ENCODE measurements around the gene GLRA1. TPM values are rescaled to one million over a fixed set of nuclear protein-coding genes. Genes with fewer than 3 reads are reported as not detected.

Gene GLRA1
- total RNA-seq, 1 experiment from 2014 or later, result not detected

DNA sequence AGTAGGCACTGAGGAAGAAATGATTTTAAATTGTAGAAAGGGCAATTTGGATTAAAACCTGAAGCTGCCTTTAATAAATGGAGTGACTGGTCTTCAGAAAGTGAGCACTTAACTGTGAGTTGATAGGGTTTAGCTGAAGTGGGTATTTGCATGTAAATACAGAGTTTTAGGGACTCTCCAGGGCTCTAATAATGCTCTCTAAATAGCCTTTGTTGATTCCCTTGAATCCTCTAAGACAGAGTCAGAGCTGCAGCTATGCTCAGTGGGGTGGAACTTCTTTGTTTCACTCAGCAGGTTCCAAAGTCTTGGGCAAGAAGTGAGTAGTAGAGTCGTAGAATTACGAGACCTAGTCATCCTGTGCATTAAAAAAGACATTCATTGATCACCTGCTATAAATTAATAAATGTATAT lies 21.4 kb downstream of the GLRA1 start:
- no peak for TF ChIP-seq EZH2phosphoT487 (IDR thresholded peaks at IDR 0.05; ENCODE audit: borderline replicate concordance)
- no peak for TF ChIP-seq ELF1 (IDR thresholded peaks at IDR 0.05; ENCODE audit: borderline replicate concordance, low read depth)
- TF ChIP-seq ZNF274 (IDR thresholded peaks at IDR 0.05; ENCODE audit: low read depth, low read length), result no peak
- TF ChIP-seq POLR2AphosphoS5 (IDR thresholded peaks at IDR 0.05; ENCODE audit: low read depth, low read length), result no peak
- TF ChIP-seq, protein P1, sequence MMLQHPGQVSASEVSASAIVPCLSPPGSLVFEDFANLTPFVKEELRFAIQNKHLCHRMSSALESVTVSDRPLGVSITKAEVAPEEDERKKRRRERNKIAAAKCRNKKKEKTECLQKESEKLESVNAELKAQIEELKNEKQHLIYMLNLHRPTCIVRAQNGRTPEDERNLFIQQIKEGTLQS (IDR thresholded peaks at IDR 0.05), result no peak
- no peak for TF ChIP-seq TCF7L2 (IDR thresholded peaks at IDR 0.05; ENCODE audit: borderline replicate concordance, extremely low read depth, insufficient read depth, insufficient read length)
- TF ChIP-seq JUND (IDR thresholded peaks at IDR 0.05), result no peak
- no peak for TF ChIP-seq CEBPB (IDR thresholded peaks at IDR 0.05; ENCODE audit: low read depth)
- TF ChIP-seq EGR1 (IDR thresholded peaks at IDR 0.05; ENCODE audit: low read depth), result no peak
- TF ChIP-seq, protein P2, sequence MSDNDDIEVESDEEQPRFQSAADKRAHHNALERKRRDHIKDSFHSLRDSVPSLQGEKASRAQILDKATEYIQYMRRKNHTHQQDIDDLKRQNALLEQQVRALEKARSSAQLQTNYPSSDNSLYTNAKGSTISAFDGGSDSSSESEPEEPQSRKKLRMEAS (IDR thresholded peaks at IDR 0.05), result no peak
- no peak for TF ChIP-seq SP1 (IDR thresholded peaks at IDR 0.05; ENCODE audit: low read depth)
- TF ChIP-seq ZFX (IDR thresholded peaks at IDR 0.05), result no peak
- no peak for TF ChIP-seq SRF (IDR thresholded peaks at IDR 0.05; ENCODE audit: low read depth)
- TF ChIP-seq, protein P3, sequence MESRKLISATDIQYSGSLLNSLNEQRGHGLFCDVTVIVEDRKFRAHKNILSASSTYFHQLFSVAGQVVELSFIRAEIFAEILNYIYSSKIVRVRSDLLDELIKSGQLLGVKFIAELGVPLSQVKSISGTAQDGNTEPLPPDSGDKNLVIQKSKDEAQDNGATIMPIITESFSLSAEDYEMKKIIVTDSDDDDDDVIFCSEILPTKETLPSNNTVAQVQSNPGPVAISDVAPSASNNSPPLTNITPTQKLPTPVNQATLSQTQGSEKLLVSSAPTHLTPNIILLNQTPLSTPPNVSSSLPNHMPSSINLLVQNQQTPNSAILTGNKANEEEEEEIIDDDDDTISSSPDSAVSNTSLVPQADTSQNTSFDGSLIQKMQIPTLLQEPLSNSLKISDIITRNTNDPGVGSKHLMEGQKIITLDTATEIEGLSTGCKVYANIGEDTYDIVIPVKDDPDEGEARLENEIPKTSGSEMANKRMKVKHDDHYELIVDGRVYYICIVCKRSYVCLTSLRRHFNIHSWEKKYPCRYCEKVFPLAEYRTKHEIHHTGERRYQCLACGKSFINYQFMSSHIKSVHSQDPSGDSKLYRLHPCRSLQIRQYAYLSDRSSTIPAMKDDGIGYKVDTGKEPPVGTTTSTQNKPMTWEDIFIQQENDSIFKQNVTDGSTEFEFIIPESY (IDR thresholded peaks at IDR 0.05; ENCODE audit: extremely low read depth, insufficient replicate concordance, low read length), result no peak
- no peak for TF ChIP-seq EZH2 (IDR thresholded peaks at IDR 0.05)
- Histone ChIP-seq H3K79me2 (ENCODE audit: insufficient read depth, low read length) (no peaks in the 10 kb centered on the region), H4K20me1 (ENCODE audit: insufficient read depth) (no peaks in the 10 kb centered on the region), H3K27me3 (ENCODE audit: insufficient read depth, low read length) (peaks cover 59% of the 10 kb centered on the region), H3K27ac (ENCODE audit: low read depth, low read length) (no peak overlapping the region), H3K4me3 (replicated peaks in 1 of 2; ENCODE audit: low read depth in 1 of 2, low read length in 2 of 2) (no peak overlapping the region), H2AFZ (ENCODE audit: low read depth, low read length, poor library complexity, severe bottlenecking) (no peak overlapping the region), H3K9ac (ENCODE audit: low read length) (no peak overlapping the region), H3K4me2 (ENCODE audit: low read length) (no peak overlapping the region), H3K9me3 (ENCODE audit: control insufficient read depth in 1 of 2, insufficient read depth in 1 of 2, low read depth in 1 of 2, low read length in 2 of 2) (no peaks in the 10 kb centered on the region), H3K4me1 (ENCODE audit: control insufficient read depth in 1 of 2, insufficient read depth in 2 of 2, low read length in 2 of 2) (no peaks in the 10 kb centered on the region), H3K36me3 (ENCODE audit: control insufficient read depth in 1 of 2, insufficient read depth in 2 of 2, low read length in 2 of 2) (no peaks in the 10 kb centered on the region), H3K9me2 (ENCODE audit: insufficient read depth) (no peaks in the 10 kb centered on the region)
- ChIA-PET POLR2A (no interaction called here), CTCF (no interaction called here), RAD21 (ENCODE audit: low non-redundant PET in 1 of 2, low total read pairs in 2 of 2, uncharacterized antibody in 2 of 2, unreplicated experiment in 2 of 2) (no interaction called here)
- intact Hi-C loops (cut with micrococcal nuclease), result no loop called here
- ATAC-seq (no peak), DNase-seq (ENCODE audit: low read depth, low spot score) (no peak)
- BruUV-seq (replicated peaks), result no TSS peak
